MCF 10A (cell line): ENCODE data around the gene ANKRD44. TPM values are rescaled to one million over a fixed set of nuclear protein-coding genes. Genes with fewer than 3 reads are reported as not detected.

Source experiments
- BruUV-seq: library from RNA; stranded (reverse); fragments of 400-500 nt; replicated peaks from 2 replicates; lab custom pipeline; 2021; lab: Mats Ljungman, UMichigan
- CTCF ChIA-PET: fragments of 300-600 bp; sonication (Branson Sonifier 250); formaldehyde crosslinking; extraction: SDS; loops from one replicate; lab custom pipeline; 2021; ENCODE audit warnings: antibody characterized with exemption, inconsistent platforms; lab: Yijun Ruan, JAX
- POLR2A ChIA-PET: fragments of 300-600, 350-650 bp; sonication (Branson Sonifier 250); formaldehyde crosslinking; extraction: SDS; loops from one replicate; lab custom pipeline; 2020; ENCODE audit warnings: antibody characterized with exemption, inconsistent platforms; lab: Yijun Ruan, JAX
- DNase-seq: peaks from one replicate; pipeline ENCODE4 v3.0.0-alpha.2; 2018; ENCODE audit not compliant: unreplicated experiment
- H3K27ac Mint-ChIP-seq: one replicate; pipeline ENCODE4 v1.8.0; 2022; ENCODE audit warnings: mild to moderate bottlenecking, low read depth, mixed read lengths; ENCODE audit not compliant: unreplicated experiment
- H3K27me3 Mint-ChIP-seq: one replicate; pipeline ENCODE4 v1.8.0; 2022; ENCODE audit warnings: mixed read lengths; ENCODE audit not compliant: insufficient read depth, unreplicated experiment
- H3K36me3 Mint-ChIP-seq: one replicate; pipeline ENCODE4 v1.8.0; 2022; ENCODE audit warnings: mild to moderate bottlenecking, moderate library complexity, mixed read lengths; ENCODE audit not compliant: insufficient read depth, unreplicated experiment
- H3K4me1 Mint-ChIP-seq: one replicate; pipeline ENCODE4 v1.8.0; 2022; ENCODE audit warnings: mixed read lengths; ENCODE audit not compliant: insufficient read depth, unreplicated experiment
- H3K4me3 Mint-ChIP-seq: one replicate; pipeline ENCODE4 v1.8.0; 2022; ENCODE audit warnings: mild to moderate bottlenecking, moderate library complexity, mixed read lengths; ENCODE audit not compliant: unreplicated experiment
- H3K9me3 Mint-ChIP-seq: one replicate; pipeline ENCODE4 v1.8.0; 2022; ENCODE audit warnings: mixed read lengths; ENCODE audit not compliant: unreplicated experiment
- CTCF ChIP-seq: fragments of 200-600 bp; IDR thresholded peaks from one replicate; pipeline ENCODE4 v1.8.0; 2022; ENCODE audit warnings: antibody characterized with exemption, mild to moderate bottlenecking; ENCODE audit not compliant: unreplicated experiment
- intact Hi-C: fragments of 100-400 bp; cut with micrococcal nuclease; formaldehyde crosslinking; loops from 2 replicates; pipeline ENCODE4 v1.14.1; 2022
- total RNA-seq: library from RNA; stranded (reverse); gene quantifications from 2 replicates; pipeline ENCODE4 v1.2.3, GENCODE V29; 2022

Gene ANKRD44
- total RNA-seq, 1 experiment from 2014 or later = 6.9 TPM

- Mint-ChIP-seq H3K4me3 (no peak overlapping the region), H3K4me1 (peaks cover 12% of the 10 kb centered on the region), H3K9me3 (no peaks in the 10 kb centered on the region), H3K27me3 (no peaks in the 10 kb centered on the region), H3K27ac (no peak overlapping the region), H3K36me3 (no peaks in the 10 kb centered on the region)
- CTCF ChIA-PET = interaction anchor here (0.6 to 5.2 kb wide), 4 partner anchors 10 to 505 kb away, joined by 3 to 33 read pairs (median 4); no protein-coding TSS in a partner anchor
- no peak for TF ChIP-seq CTCF
- BruUV-seq = no TSS peak
- POLR2A ChIA-PET = no interaction called here
- intact Hi-C loops = no loop called here
- no peak for DNase-seq
Measured at GRCh38 chr2:197200762-197201058, 109.9 kb downstream of the ANKRD44 start.

GRCh38 chr2:197200051-197200761 lies 110.4 kb downstream of the ANKRD44 start:
- peaks cover 12% of the 10 kb centered on the region for H3K4me1 Mint-ChIP-seq
- ChIA-PET POLR2A (interaction anchor here (0.9 kb wide), 1 partner anchor 111 kb away, joined by 3 read pairs; no protein-coding TSS in a partner anchor), CTCF (interaction anchor here (0.6 to 5.2 kb wide), 3 partner anchors 9 to 504 kb away, joined by 3 to 33 read pairs (median 5); no protein-coding TSS in a partner anchor)
- intact Hi-C loops = no loop called here
- no peak for TF ChIP-seq CTCF
- H3K36me3 Mint-ChIP-seq = no peaks in the 10 kb centered on the region
- DNase-seq = no peak
- BruUV-seq = no TSS peak
- H3K27me3 Mint-ChIP-seq = no peaks in the 10 kb centered on the region
- H3K27ac Mint-ChIP-seq = no peak overlapping the region
- H3K4me3 Mint-ChIP-seq = no peak overlapping the region
- no peaks in the 10 kb centered on the region for H3K9me3 Mint-ChIP-seq

- intact Hi-C loops = no loop called here
- BruUV-seq = no TSS peak
- no peak overlapping the region for H3K4me3 Mint-ChIP-seq
- ChIA-PET POLR2A (no interaction called here), CTCF (interaction anchor here (0.6 to 1.5 kb wide), 3 partner anchors 8 to 111 kb away, joined by 3 to 5 read pairs (median 4); no protein-coding TSS in a partner anchor)
- DNase-seq = no peak
- H3K4me1 Mint-ChIP-seq = peaks cover 12% of the 10 kb centered on the region
- H3K9me3 Mint-ChIP-seq = no peaks in the 10 kb centered on the region
- no peaks in the 10 kb centered on the region for H3K27me3 Mint-ChIP-seq
- no peak for TF ChIP-seq CTCF
- no peak overlapping the region for H3K27ac Mint-ChIP-seq
- H3K36me3 Mint-ChIP-seq = no peaks in the 10 kb centered on the region
Measured at GRCh38 chr2:197198890-197199289, 111.7 kb downstream of the ANKRD44 start.

GRCh38 chr2:197197895-197198311 lies 112.7 kb downstream of the ANKRD44 start:
- no peaks in the 10 kb centered on the region for H3K27me3 Mint-ChIP-seq
- H3K9me3 Mint-ChIP-seq = no peaks in the 10 kb centered on the region
- H3K4me1 Mint-ChIP-seq = peaks cover 12% of the 10 kb centered on the region
- DNase-seq = no peak
- ChIA-PET POLR2A (interaction anchor here (0.6 to 0.7 kb wide), 2 partner anchors 16 to 202 kb away, joined by 3 to 4 read pairs; no protein-coding TSS in a partner anchor), CTCF (interaction anchor here (0.7 to 1.5 kb wide), 5 partner anchors 111 to 180 kb away, joined by 3 to 5 read pairs (median 5); no protein-coding TSS in a partner anchor)
- BruUV-seq = no TSS peak
- TF ChIP-seq CTCF = no peak
- H3K36me3 Mint-ChIP-seq = no peaks in the 10 kb centered on the region
- intact Hi-C loops = no loop called here
- no peak overlapping the region for H3K4me3 Mint-ChIP-seq
- H3K27ac Mint-ChIP-seq = no peak overlapping the region
